Endothelial cell (in vitro differentiated cells): ENCODE data around the gene LY6G6F. TPM values are rescaled to one million over a fixed set of nuclear protein-coding genes. Genes with fewer than 3 reads are reported as not detected.
"Not testable (repeated sequence)": the region's sequence is repeated elsewhere in the genome, so short reads cannot be mapped to it uniquely, and the experiment has no call there.

Experiments
- DNase-seq: peaks from one replicate; pipeline ENCODE4 v3.0.0; 2021; ENCODE audit warnings: low spot score
- H3K27ac Mint-ChIP-seq: one replicate; pipeline ENCODE4 v1.8.0; 2021; ENCODE audit warnings: mixed read lengths, inconsistent platforms; ENCODE audit not compliant: unreplicated experiment
- H3K27me3 Mint-ChIP-seq: one replicate; pipeline ENCODE4 v1.8.0; 2021; ENCODE audit warnings: mild to moderate bottlenecking, moderate library complexity, mixed read lengths, inconsistent platforms; ENCODE audit not compliant: unreplicated experiment
- H3K36me3 Mint-ChIP-seq: one replicate; pipeline ENCODE4 v1.8.0; 2021; ENCODE audit warnings: mild to moderate bottlenecking, low read depth, mixed read lengths, inconsistent platforms; ENCODE audit not compliant: unreplicated experiment
- H3K4me1 Mint-ChIP-seq: one replicate; pipeline ENCODE4 v1.8.0; 2021; ENCODE audit warnings: mild to moderate bottlenecking, mixed read lengths, inconsistent platforms; ENCODE audit not compliant: unreplicated experiment
- H3K4me3 Mint-ChIP-seq: one replicate; pipeline ENCODE4 v1.8.0; 2021; ENCODE audit warnings: mild to moderate bottlenecking, mixed read lengths, inconsistent platforms; ENCODE audit not compliant: unreplicated experiment
- H3K9me3 Mint-ChIP-seq: one replicate; pipeline ENCODE4 v1.8.0; 2021; ENCODE audit warnings: mixed read lengths, inconsistent platforms; ENCODE audit not compliant: unreplicated experiment
- total RNA-seq: library from RNA; stranded (reverse); fragmentation: NEBNext Ultra II Directional; extraction: Animal tissue kit (Norgen Biotek cat#: 25700); gene quantifications from one replicate; pipeline ENCODE4 v1.2.1, GENCODE V29; 2021; ENCODE audit not compliant: unreplicated experiment
- TF ChIP-seq, protein P1 (sequence below): fragments of 200-600 bp; sonication (generic); IDR thresholded peaks from one replicate; pipeline ENCODE4 v1.5.0; 2021; ENCODE audit warnings: antibody characterized with exemption; ENCODE audit not compliant: unreplicated experiment

The LY6G6F gene
- total RNA-seq, 1 donor from 2014 or later, result not detected

DNA sequence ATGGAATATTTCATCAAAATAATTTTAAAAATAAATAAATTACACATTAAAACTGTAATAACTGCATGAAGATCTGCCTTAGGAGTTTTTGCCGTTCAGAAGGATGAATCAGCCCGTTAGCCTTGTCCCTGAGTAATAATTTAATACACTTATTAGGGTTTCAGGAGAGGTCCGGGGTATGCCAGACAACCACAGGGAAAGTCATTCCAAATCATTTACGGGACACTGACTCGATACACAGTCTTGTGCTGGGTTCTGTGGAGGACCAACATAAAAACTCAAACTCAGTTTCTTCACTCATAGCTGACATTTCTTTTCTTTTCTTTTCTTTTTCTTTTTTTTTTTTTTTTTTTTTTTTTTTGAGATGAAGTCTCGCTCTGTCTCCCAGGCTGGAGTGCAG is 735 bp upstream of the LY6G6F start:
- peaks cover 6% of the 10 kb centered on the region for H3K27me3 Mint-ChIP-seq
- no peak overlapping the region for H3K27ac Mint-ChIP-seq
- peaks cover 18% of the 10 kb centered on the region for H3K4me1 Mint-ChIP-seq
- no peak overlapping the region for H3K4me3 Mint-ChIP-seq
- TF ChIP-seq, protein P1, sequence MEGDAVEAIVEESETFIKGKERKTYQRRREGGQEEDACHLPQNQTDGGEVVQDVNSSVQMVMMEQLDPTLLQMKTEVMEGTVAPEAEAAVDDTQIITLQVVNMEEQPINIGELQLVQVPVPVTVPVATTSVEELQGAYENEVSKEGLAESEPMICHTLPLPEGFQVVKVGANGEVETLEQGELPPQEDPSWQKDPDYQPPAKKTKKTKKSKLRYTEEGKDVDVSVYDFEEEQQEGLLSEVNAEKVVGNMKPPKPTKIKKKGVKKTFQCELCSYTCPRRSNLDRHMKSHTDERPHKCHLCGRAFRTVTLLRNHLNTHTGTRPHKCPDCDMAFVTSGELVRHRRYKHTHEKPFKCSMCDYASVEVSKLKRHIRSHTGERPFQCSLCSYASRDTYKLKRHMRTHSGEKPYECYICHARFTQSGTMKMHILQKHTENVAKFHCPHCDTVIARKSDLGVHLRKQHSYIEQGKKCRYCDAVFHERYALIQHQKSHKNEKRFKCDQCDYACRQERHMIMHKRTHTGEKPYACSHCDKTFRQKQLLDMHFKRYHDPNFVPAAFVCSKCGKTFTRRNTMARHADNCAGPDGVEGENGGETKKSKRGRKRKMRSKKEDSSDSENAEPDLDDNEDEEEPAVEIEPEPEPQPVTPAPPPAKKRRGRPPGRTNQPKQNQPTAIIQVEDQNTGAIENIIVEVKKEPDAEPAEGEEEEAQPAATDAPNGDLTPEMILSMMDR, result no peak
- H3K36me3 Mint-ChIP-seq, result no peaks in the 10 kb centered on the region
- H3K9me3 Mint-ChIP-seq, result no peaks in the 10 kb centered on the region
- DNase-seq, result no peak

DNA sequence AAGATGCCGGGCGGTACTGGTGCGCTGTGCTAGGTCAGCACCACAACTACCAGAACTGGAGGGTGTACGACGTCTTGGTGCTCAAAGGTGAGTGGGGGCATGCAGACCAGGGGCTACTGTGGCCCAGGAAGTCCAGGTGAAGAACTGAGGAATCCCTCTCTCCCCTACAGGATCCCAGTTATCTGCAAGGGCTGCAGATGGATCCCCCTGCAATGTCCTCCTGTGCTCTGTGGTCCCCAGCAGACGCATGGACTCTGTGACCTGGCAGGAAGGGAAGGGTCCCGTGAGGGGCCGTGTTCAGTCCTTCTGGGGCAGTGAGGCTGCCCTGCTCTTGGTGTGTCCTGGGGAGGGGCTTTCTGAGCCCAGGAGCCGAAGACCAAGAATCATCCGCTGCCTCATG is 1.0 kb downstream of the LY6G6F start:
- peaks cover 4% of the 10 kb centered on the region for H3K27me3 Mint-ChIP-seq
- H3K36me3 Mint-ChIP-seq, result no peaks in the 10 kb centered on the region
- H3K27ac Mint-ChIP-seq, result no peak overlapping the region
- no peaks in the 10 kb centered on the region for H3K9me3 Mint-ChIP-seq
- TF ChIP-seq, protein P1, result no peak
- H3K4me1 Mint-ChIP-seq, result peaks cover 1% of the 10 kb centered on the region
- H3K4me3 Mint-ChIP-seq, result no peak overlapping the region
- no peak for DNase-seq

DNA sequence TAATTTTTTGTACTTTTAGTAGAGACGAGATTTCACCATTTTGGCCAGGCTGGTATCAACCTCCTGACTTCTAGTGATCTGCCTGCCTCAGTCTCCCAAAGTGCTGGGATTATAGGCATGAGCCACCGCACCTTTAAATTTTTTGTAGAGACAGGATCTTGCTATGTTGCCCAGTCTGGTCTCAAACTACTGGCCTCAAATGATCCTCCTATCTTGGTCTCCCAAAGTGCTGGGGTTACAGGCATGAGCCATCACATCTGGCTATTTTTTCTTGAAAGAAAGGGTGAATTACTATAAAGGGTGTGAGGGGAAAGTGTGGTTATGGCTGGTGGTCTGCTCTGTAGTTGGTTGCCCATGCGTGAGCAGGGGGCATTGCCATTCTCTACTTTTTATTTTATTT is 1.6 kb downstream of the LY6G6F start:
- H3K9me3 Mint-ChIP-seq, result no peaks in the 10 kb centered on the region
- DNase-seq, result no peak

DNA sequence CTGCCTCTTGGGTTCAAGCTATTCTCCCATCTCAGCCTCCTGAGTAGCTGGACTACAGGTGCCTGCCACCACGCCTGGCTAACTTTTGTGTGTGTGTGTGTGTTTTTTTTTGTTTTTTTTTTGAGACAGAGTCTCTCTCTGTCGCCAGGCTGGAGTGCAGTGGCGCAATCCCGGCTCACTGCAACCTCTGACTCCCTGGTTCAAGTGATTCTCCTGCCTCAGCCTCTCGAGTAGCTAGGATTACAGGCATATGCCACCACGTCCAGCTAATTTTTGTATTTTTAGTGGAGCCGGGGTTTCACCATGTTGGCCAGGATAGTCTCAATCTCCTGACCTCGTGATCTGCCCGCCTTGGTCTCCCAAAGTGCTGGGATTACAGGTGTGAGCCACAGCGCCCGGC is 2.5 kb downstream of the LY6G6F start:
- H3K27ac Mint-ChIP-seq, H3K9me3 Mint-ChIP-seq, H3K4me1 Mint-ChIP-seq, H3K36me3 Mint-ChIP-seq, DNase-seq, H3K27me3 Mint-ChIP-seq, H3K4me3 Mint-ChIP-seq: not testable (repeated sequence)

More for the DNA sequence above, 1.6 kb downstream of the LY6G6F start:
- TF ChIP-seq, protein P1, result no peak
- Mint-ChIP-seq H3K36me3 (no peaks in the 10 kb centered on the region), H3K27ac (no peak overlapping the region), H3K27me3 (peaks cover 3% of the 10 kb centered on the region), H3K4me1 (no peaks in the 10 kb centered on the region), H3K4me3 (no peak overlapping the region)

DNA sequence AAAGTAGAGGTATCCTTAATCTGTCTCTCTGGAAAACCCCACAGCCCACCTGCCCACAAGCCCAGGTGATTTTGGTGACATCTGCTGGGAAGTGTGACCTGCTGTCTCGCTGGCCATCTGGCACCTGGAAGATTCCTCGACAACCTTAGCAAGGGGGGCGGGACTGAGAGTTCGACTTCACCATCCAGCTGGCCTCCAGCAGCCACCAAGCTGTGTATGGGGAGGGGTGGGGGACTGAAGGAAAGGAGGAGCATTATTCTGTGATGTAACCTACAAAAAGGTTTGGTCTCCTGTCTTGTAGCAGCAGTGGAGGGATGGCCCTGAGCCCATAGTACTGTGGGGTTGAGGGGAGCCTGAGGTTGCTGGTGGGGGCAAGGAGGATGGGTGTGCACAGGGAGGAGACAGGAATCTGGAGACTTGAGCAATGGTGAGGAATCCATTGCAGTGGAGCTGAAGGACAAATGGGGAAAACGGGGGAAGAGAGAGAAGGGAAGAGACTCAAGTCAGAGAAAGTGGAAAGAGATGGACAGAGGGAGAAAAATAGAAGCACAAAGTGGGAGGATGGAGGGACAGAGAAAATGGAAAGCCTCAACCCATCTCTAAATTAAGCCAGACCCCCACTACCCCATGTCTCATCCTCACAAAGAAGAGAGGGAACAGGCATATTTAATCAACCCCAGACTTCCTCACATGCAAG is 4.0 kb downstream of the LY6G6F start:
- H3K27me3 Mint-ChIP-seq, result no peaks in the 10 kb centered on the region
- no peak overlapping the region for H3K27ac Mint-ChIP-seq
- TF ChIP-seq, protein P1, result no peak
- H3K9me3 Mint-ChIP-seq, result no peaks in the 10 kb centered on the region
- no peak overlapping the region for H3K4me3 Mint-ChIP-seq
- DNase-seq, result no peak
- no peaks in the 10 kb centered on the region for H3K4me1 Mint-ChIP-seq
- H3K36me3 Mint-ChIP-seq, result no peaks in the 10 kb centered on the region
